Osteoblast (primary cell): ENCODE results near the gene LAMA5. TPM values are rescaled to one million over a fixed set of nuclear protein-coding genes. Genes with fewer than 3 reads are reported as not detected.

Source experiments
- DNase-seq: peaks from one replicate; pipeline ENCODE4 v3.0.0; 2011; ENCODE audit warnings: low spot score, mixed read lengths; ENCODE audit not compliant: insufficient read length; ENCODE audit errors: missing footprints
- H2AFZ ChIP-seq: 2 replicates; pipeline ENCODE4 v1.6.0; 2011; ENCODE audit warnings: mild to moderate bottlenecking, low read length
- H3K27ac ChIP-seq: 2 replicates; pipeline ENCODE4 v1.5.1; 2011; ENCODE audit warnings: mild to moderate bottlenecking, low read depth, low read length, moderate library complexity
- H3K27me3 ChIP-seq: 2 replicates; pipeline ENCODE4 v1.6.0; 2012; ENCODE audit warnings: mild to moderate bottlenecking, control low read depth, inconsistent platforms, low read length, moderate library complexity; ENCODE audit not compliant: insufficient read depth
- H3K36me3 ChIP-seq: 2 replicates; pipeline ENCODE4 v1.5.1; 2011; ENCODE audit warnings: mild to moderate bottlenecking, low read length, control low read depth, moderate library complexity; ENCODE audit not compliant: insufficient read depth
- H3K4me1 ChIP-seq: 2 replicates; pipeline ENCODE4 v1.5.1; 2011; ENCODE audit warnings: mild to moderate bottlenecking, low read length, control low read depth, moderate library complexity; ENCODE audit not compliant: insufficient read depth
- H3K4me2 ChIP-seq: 2 replicates; pipeline ENCODE4 v1.6.0; 2011; ENCODE audit warnings: mild to moderate bottlenecking, low read length; ENCODE audit not compliant: insufficient read depth
- H3K4me3 ChIP-seq: fragments of 200-600 bp; sonication (generic); 3 replicates; pipeline ENCODE4 v1.5.1; 2012; ENCODE audit warnings: mild to moderate bottlenecking, low read length, inconsistent platforms; ENCODE audit not compliant: insufficient read depth
- H3K79me2 ChIP-seq: 2 replicates; pipeline ENCODE4 v1.6.0; 2012; ENCODE audit warnings: mild to moderate bottlenecking, low read length, control low read depth, inconsistent platforms; ENCODE audit not compliant: insufficient read depth
- H3K9me3 ChIP-seq: 2 replicates; pipeline ENCODE4 v1.5.1; 2011; ENCODE audit warnings: low read depth, low read length, control low read depth
- H4K20me1 ChIP-seq: 2 replicates; pipeline ENCODE4 v1.6.0; 2012; ENCODE audit warnings: mild to moderate bottlenecking, low read length, control low read depth; ENCODE audit not compliant: insufficient read depth
- CTCF ChIP-seq: IDR thresholded peaks from 2 replicates; pipeline ENCODE4 v1.5.1; 2011; ENCODE audit warnings: mild to moderate bottlenecking, low read depth, low read length, moderate library complexity; ENCODE audit errors: extremely low read depth
- total RNA-seq: library from RNA; depleted of rRNA; stranded (reverse); fragments of >200 nt; gene quantifications from 2 replicates; pipeline ENCODE4 v1.2.3, GENCODE V29; 2012

LAMA5 gene
- total RNA-seq, 1 donor = 2.2 TPM

GRCh38 chr20:62318400-62319345 lies 48.4 kb downstream of the LAMA5 start:
- H3K4me3 ChIP-seq = no peak overlapping the region
- H3K9me3 ChIP-seq = no peaks in the 10 kb centered on the region
- no peaks in the 10 kb centered on the region for H3K79me2 ChIP-seq
- DNase-seq = no peak
- H4K20me1 ChIP-seq = no peaks in the 10 kb centered on the region
- H3K27me3 ChIP-seq = no peaks in the 10 kb centered on the region
- no peak overlapping the region for H3K4me2 ChIP-seq
- no peaks in the 10 kb centered on the region for H3K36me3 ChIP-seq
- H3K4me1 ChIP-seq = no peaks in the 10 kb centered on the region
- H3K27ac ChIP-seq = no peak overlapping the region
- H2AFZ ChIP-seq = no peak overlapping the region
- TF ChIP-seq CTCF = no peak

- no peak for TF ChIP-seq CTCF
- Histone ChIP-seq H3K4me2 (no peak overlapping the region), H3K4me3 (no peak overlapping the region), H3K79me2 (no peaks in the 10 kb centered on the region), H3K9me3 (no peaks in the 10 kb centered on the region), H3K4me1 (no peaks in the 10 kb centered on the region), H2AFZ (no peak overlapping the region), H4K20me1 (no peaks in the 10 kb centered on the region), H3K36me3 (no peaks in the 10 kb centered on the region), H3K27me3 (no peaks in the 10 kb centered on the region), H3K27ac (no peak overlapping the region)
- no peak for DNase-seq
Measured at GRCh38 chr20:62317167-62317655, 49.9 kb downstream of the LAMA5 start.

- Histone ChIP-seq H4K20me1 (no peaks in the 10 kb centered on the region), H2AFZ (no peak overlapping the region), H3K79me2 (no peaks in the 10 kb centered on the region), H3K4me1 (no peaks in the 10 kb centered on the region), H3K4me3 (no peak overlapping the region), H3K27me3 (no peaks in the 10 kb centered on the region), H3K9me3 (no peaks in the 10 kb centered on the region), H3K27ac (no peak overlapping the region), H3K4me2 (no peak overlapping the region), H3K36me3 (no peaks in the 10 kb centered on the region)
- no peak for TF ChIP-seq CTCF
- no peak for DNase-seq
Measured at GRCh38 chr20:62316331-62317166, 50.6 kb downstream of the LAMA5 start.
